Endothelial cell of umbilical vein (primary cell): ENCODE measurements around the gene GRIA4. TPM values are rescaled to one million over a fixed set of nuclear protein-coding genes. Genes with fewer than 3 reads are reported as not detected.

ENCODE experiments used
- BruUV-seq: library from RNA; stranded (reverse); fragments of 400-500 nt; replicated peaks from 2 replicates; lab custom pipeline; 2021; lab: Mats Ljungman, UMichigan
- CTCF ChIA-PET: fragments of 300-600, 350-600 bp; sonication (Branson Sonifier 250); formaldehyde crosslinking; loops from one replicate; lab custom pipeline; 2021; ENCODE audit warnings: antibody characterized with exemption, inconsistent platforms; lab: Charles Lee
- POLR2A ChIA-PET: fragments of 300-600, 350-600 bp; sonication (Branson Sonifier 250); formaldehyde crosslinking; loops from one replicate; lab custom pipeline; 2021; ENCODE audit warnings: antibody characterized with exemption, inconsistent platforms; lab: Charles Lee
- DNase-seq: peaks from one replicate; pipeline ENCODE4 v3.0.0-alpha.2; 2011; ENCODE audit warnings: low read depth, low spot score
- FAIRE-seq: peaks from 2 replicates; lab custom pipeline; 2011; peaks lifted over from hg19 to GRCh38; lab: Jason Lieb, UNC
- H2AFZ ChIP-seq: 2 replicates; pipeline ENCODE4 v1.6.0; 2012; ENCODE audit warnings: low read depth, low read length, control low read depth, inconsistent platforms
- H3K27ac ChIP-seq: 2 replicates; pipeline ENCODE4 v1.5.1; 2011; ENCODE audit warnings: low read depth, mild to moderate bottlenecking, control low read depth, low read length, moderate library complexity; ENCODE audit not compliant: insufficient read depth
- H3K27me3 ChIP-seq, 2 experiments: 2 replicates each; pipeline versions ENCODE4 v1.6.0 to v1.6.1; 2011; ENCODE audit warnings: low read length in 2 of 2, mixed read lengths in 1 of 2; ENCODE audit not compliant: control insufficient read depth in 2 of 2, insufficient read depth in 2 of 2
- H3K36me3 ChIP-seq, 2 experiments: 2 replicates in 1 of 2; 3 replicates in 1 of 2; pipeline ENCODE4 v1.5.1; 2011; ENCODE audit warnings: low read length in 2 of 2, mild to moderate bottlenecking in 1 of 2, moderate library complexity in 1 of 2; ENCODE audit not compliant: control insufficient read depth in 2 of 2, insufficient read depth in 2 of 2; ENCODE audit errors: extremely low read depth in 1 of 2
- H3K4me1 ChIP-seq: 3 replicates; pipeline ENCODE4 v1.5.1; 2011; ENCODE audit warnings: mild to moderate bottlenecking, low read length; ENCODE audit not compliant: control insufficient read depth, insufficient read depth; ENCODE audit errors: extremely low read depth
- H3K4me2 ChIP-seq: 2 replicates; pipeline ENCODE4 v1.6.1; 2011; ENCODE audit warnings: low read length, control low read depth, mixed read lengths; ENCODE audit not compliant: insufficient read depth
- H3K4me3 ChIP-seq, 3 experiments: fragments of 200-600 bp in 1 of 3; sonication (generic), shearing (Covaris generic) in 1 of 3; replicated peaks in 1 of 3; 2 replicates each; pipeline ENCODE4 v1.5.1; 2011 to 2016; ENCODE audit warnings: control low read depth in 3 of 3, low read length in 3 of 3, mild to moderate bottlenecking in 2 of 3, inconsistent platforms in 1 of 3, low read depth in 1 of 3, moderate library complexity in 1 of 3; ENCODE audit not compliant: insufficient read depth in 1 of 3
- H3K79me2 ChIP-seq: 2 replicates; pipeline ENCODE4 v1.6.0; 2012; ENCODE audit warnings: low read length, inconsistent platforms; ENCODE audit not compliant: control insufficient read depth, insufficient read depth
- H3K9ac ChIP-seq: replicated peaks from 2 replicates; pipeline ENCODE3; 2011; ENCODE audit warnings: low read length, control low read depth; ENCODE audit not compliant: insufficient read depth; ENCODE audit errors: extremely low read depth
- H3K9me1 ChIP-seq: replicated peaks from 3 replicates; pipeline ENCODE4 v1.6.0; 2011; ENCODE audit warnings: mild to moderate bottlenecking, low read length; ENCODE audit not compliant: control insufficient read depth, insufficient read depth; ENCODE audit errors: extremely low read depth
- H3K9me3 ChIP-seq: replicated peaks from 2 replicates; pipeline ENCODE4 v1.5.1; 2012; ENCODE audit warnings: low read length, inconsistent platforms; ENCODE audit not compliant: control insufficient read depth, insufficient read depth
- H4K20me1 ChIP-seq: replicated peaks from 2 replicates; pipeline ENCODE3; 2011; ENCODE audit warnings: mild to moderate bottlenecking, low read length; ENCODE audit not compliant: control insufficient read depth, insufficient read depth; ENCODE audit errors: extremely low read depth
- CTCF ChIP-seq, 2 donors: IDR thresholded peaks; 1 replicate in 1 of 2; 2 replicates in 1 of 2; pipeline ENCODE4 v1.5.1; 2011; ENCODE audit warnings: low read length in 2 of 2, mild to moderate bottlenecking in 2 of 2, moderate library complexity in 2 of 2, control low read depth in 1 of 2, inconsistent platforms in 1 of 2, low read depth in 1 of 2; ENCODE audit not compliant: insufficient read depth in 1 of 2; ENCODE audit errors: extremely low read depth in 1 of 2
- EZH2 ChIP-seq: IDR thresholded peaks from 2 replicates; pipeline ENCODE4 v1.6.1; 2012; ENCODE audit warnings: borderline replicate concordance, low read depth, mild to moderate bottlenecking, moderate library complexity, low read length, inconsistent platforms; ENCODE audit not compliant: severe bottlenecking
- FOS ChIP-seq: IDR thresholded peaks from 2 replicates; pipeline ENCODE4 v1.6.1; 2011; ENCODE audit warnings: mild to moderate bottlenecking, low read length, moderate library complexity, borderline replicate concordance; ENCODE audit not compliant: insufficient read depth
- GATA2 ChIP-seq: IDR thresholded peaks from 2 replicates; pipeline ENCODE4 v1.7.0; 2011; ENCODE audit warnings: low read depth, mild to moderate bottlenecking, moderate library complexity, mixed read lengths, low read length; ENCODE audit not compliant: insufficient read length, insufficient read depth
- JUN ChIP-seq: IDR thresholded peaks from 2 replicates; pipeline ENCODE4 v1.6.1; 2011; ENCODE audit warnings: borderline replicate concordance, low read depth; ENCODE audit not compliant: insufficient read length, insufficient read depth
- MAX ChIP-seq: IDR thresholded peaks from 2 replicates; pipeline ENCODE4 v1.6.1; 2011; ENCODE audit not compliant: insufficient read depth, insufficient read length
- MYC ChIP-seq: IDR thresholded peaks from one replicate; pipeline ENCODE4 v1.6.1; 2011; ENCODE audit warnings: mild to moderate bottlenecking, low read depth, low read length
- POLR2A ChIP-seq: IDR thresholded peaks from 2 replicates; pipeline ENCODE4 v1.6.1; 2012; ENCODE audit warnings: low read depth, mild to moderate bottlenecking, control low read depth, low read length
- POLR2AphosphoS5 ChIP-seq: IDR thresholded peaks from 2 replicates; pipeline ENCODE4 v1.6.1; 2012; ENCODE audit warnings: low read depth, mild to moderate bottlenecking, control low read depth, low read length, moderate library complexity; ENCODE audit not compliant: insufficient read depth
- dilution Hi-C: fragments of 300-500 bp; cut with MboI; formaldehyde crosslinking; loops from one replicate; pipeline ENCODE4 v1.15.0; 2019; ENCODE audit warnings: low sequenced_read_pairs; ENCODE audit not compliant: extremely low pct_ligation_motif_present
- intact Hi-C: fragments of 100-400 bp; cut with micrococcal nuclease; formaldehyde crosslinking; loops from one replicate; pipeline ENCODE4 v1.10.0; 2022
- polyA plus RNA-seq, 4 experiments: library from polyadenylated mRNA; depleted of rRNA in 3 of 4; stranded (reverse) in 3 of 4; unstranded in 1 of 4; fragments of >200 nt; gene quantifications; 2 replicates each; pipeline versions ENCODE4 v1.2.1 to v1.2.3, GENCODE V29; 2011 to 2012; ENCODE audit warnings: missing spikeins in 1 of 4
- total RNA-seq: library from RNA; stranded (reverse); gene quantifications from 2 replicates; pipeline ENCODE4 v1.2.3, GENCODE V29; 2021

Gene GRIA4
- total and polyA plus RNA-seq, 2 donors (not counting 3 experiments of a cell fraction or from before 2014, with no cell fraction given): not detected

GRCh38 chr11:105574974-105575373 is 34.9 kb upstream of the GRIA4 start:
- dilution Hi-C loops (no loop called here), intact Hi-C loops (loop anchor here (10.0 kb wide), 1 partner anchor 610 kb away; the partner anchor contains the start of gene CASP4)
- BruUV-seq: no TSS peak
- Histone ChIP-seq H3K4me1 (no peaks in the 10 kb centered on the region), H3K79me2 (no peaks in the 10 kb centered on the region), H3K9ac (no peak overlapping the region), H3K27ac (no peak overlapping the region), H3K9me3 (no peaks in the 10 kb centered on the region), H3K9me1 (no peaks in the 10 kb centered on the region), H3K4me2 (no peak overlapping the region), H3K4me3 (no peak overlapping the region), H4K20me1 (no peaks in the 10 kb centered on the region), H2AFZ (no peak overlapping the region), H3K36me3 (no peaks in the 10 kb centered on the region), H3K27me3 (no peaks in the 10 kb centered on the region)
- DNase-seq: no peak
- FAIRE-seq: no peak
- POLR2A ChIA-PET: no interaction called here
- TF ChIP-seq MAX (no peak), POLR2A (no peak), POLR2AphosphoS5 (no peak), CTCF (IDR thresholded peaks at IDR 0.05; ENCODE audit: extremely low read depth in 1 of 2, insufficient read depth in 1 of 2, low read depth in 1 of 2, low read length in 2 of 2) (no peak), EZH2 (no peak), GATA2 (no peak), MYC (no peak), FOS (no peak), JUN (no peak)
- CTCF ChIA-PET: no interaction called here
